ENCODE results near the gene TPRN.

- TF ChIP-seq POLR2A (IDR thresholded peaks at IDR 0.05) = no peak
- no peak for TF ChIP-seq CTCF (IDR thresholded peaks at IDR 0.05 in 4 of 5, conservative IDR thresholded peaks at IDR 0.05 in 1 of 5)
Measured at GRCh38 chr9:137188086-137188489, 12.5 kb downstream of the TPRN start.
